ENCODE data around the gene BASP1. TPM values are rescaled to one million over a fixed set of nuclear protein-coding genes. Genes with fewer than 3 reads are reported as not detected.
A peak's percentile ranks its signal among the peaks of the same experiment; 100 is the strongest.

The BASP1 gene, protein sequence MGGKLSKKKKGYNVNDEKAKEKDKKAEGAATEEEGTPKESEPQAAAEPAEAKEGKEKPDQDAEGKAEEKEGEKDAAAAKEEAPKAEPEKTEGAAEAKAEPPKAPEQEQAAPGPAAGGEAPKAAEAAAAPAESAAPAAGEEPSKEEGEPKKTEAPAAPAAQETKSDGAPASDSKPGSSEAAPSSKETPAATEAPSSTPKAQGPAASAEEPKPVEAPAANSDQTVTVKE
- total RNA-seq (2014; rRNA removed; shearing (Covaris generic)): 144 and 153 TPM in 2 replicates

DNA sequence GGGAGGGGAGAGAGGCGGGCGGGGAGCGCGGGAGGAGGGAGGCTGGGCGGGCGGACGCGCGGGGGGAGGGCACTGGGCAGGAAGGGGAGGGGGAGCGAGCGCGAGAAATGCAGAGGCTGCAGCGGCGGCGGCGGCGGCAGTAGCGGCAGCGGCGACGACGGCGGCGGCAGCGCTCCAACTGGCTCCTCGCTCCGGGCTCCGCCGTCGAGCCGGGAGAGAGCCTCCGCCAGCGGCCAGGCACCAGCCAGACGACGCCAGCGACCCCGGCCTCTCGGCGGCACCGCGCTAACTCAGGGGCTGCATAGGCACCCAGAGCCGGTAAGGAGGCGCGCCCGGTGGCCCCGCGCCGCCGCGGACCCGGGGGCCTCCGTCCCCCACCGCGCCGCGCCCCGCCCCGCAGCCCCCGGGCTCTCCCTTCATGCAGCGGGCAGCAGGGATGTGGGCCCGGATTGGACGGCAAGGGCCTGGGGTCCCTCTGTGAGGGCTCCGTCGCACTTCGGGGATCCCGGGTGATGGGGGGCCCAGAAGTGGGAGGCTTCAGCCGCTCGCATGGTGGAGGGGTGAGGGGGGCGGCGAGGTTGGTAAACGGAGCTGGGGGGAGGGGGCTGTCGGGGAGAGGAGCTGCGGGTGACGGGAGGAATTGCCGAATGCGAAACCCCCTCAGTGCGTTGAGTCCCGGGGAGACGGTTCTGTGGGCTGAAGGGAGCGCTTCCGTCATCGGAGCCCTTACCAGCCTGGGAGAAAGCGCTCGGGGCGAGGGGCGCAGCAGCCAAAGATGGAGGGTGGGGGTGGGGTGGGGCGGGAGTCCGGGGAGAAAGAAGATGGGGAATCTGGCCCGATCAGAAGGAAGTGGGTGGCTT lies at the start of gene BASP1:
Gene BASP1, plus strand, starts transcription at position 139 of the 860 bp plus-strand sequence. CDS start 57,586 bp downstream, outside the sequence.
- peak; percentile 95 for DNase-seq
- Histone ChIP-seq H3K4me3 (ENCODE audit: insufficient read depth, low read depth, low read length) (peak within 1 kb of the TSS; percentile 80), H3K36me3 (replicated peaks; ENCODE audit: control insufficient read depth, insufficient read depth, low read length) (no peaks in the 10 kb centered on the region), H3K27me3 (ENCODE audit: control insufficient read depth, insufficient read depth, low read length) (no peaks in the 10 kb centered on the region)

DNA sequence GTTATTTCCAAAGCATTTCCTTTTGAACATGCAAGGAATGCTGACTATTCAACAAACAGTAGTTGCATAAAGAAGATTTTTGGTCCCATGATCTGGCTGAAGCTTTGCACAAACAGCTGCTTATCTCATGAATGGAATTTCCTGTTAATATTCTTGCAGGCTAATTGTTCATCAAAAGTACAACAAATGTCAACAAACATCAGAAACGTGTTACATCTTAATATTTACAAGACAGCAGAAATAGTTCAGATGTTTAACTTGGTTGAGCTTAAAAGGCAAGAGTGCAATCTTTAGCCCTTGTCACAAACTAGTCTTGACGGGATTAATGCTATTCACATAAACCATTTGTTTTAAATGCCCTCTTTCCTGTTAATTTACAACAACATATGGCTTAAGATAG lies 47.9 kb upstream of the BASP1 start:
- H3K4me3 ChIP-seq (ENCODE audit: insufficient read depth, low read depth, low read length): no peak overlapping the region
- DNase-seq: no peak
- no peaks in the 10 kb centered on the region for H3K36me3 ChIP-seq (replicated peaks; ENCODE audit: control insufficient read depth, insufficient read depth, low read length)
- H3K27me3 ChIP-seq (ENCODE audit: control insufficient read depth, insufficient read depth, low read length): no peaks in the 10 kb centered on the region

GRCh38 chr5:17172791-17173190 lies 44.6 kb upstream of the BASP1 start:
- no peaks in the 10 kb centered on the region for H3K27me3 ChIP-seq (ENCODE audit: control insufficient read depth, insufficient read depth, low read length)
- no peaks in the 10 kb centered on the region for H3K36me3 ChIP-seq (replicated peaks; ENCODE audit: control insufficient read depth, insufficient read depth, low read length)
- DNase-seq: no peak

GRCh38 chr5:17174965-17175364 lies 42.5 kb upstream of the BASP1 start:
- Histone ChIP-seq H3K36me3 (replicated peaks; ENCODE audit: control insufficient read depth, insufficient read depth, low read length) (no peaks in the 10 kb centered on the region), H3K4me3 (ENCODE audit: insufficient read depth, low read depth, low read length) (no peak overlapping the region), H3K27me3 (ENCODE audit: control insufficient read depth, insufficient read depth, low read length) (no peaks in the 10 kb centered on the region)
- no peak for DNase-seq

More at GRCh38 chr5:17172791-17173190, 44.6 kb upstream of the BASP1 start:
- no peak overlapping the region for H3K4me3 ChIP-seq (ENCODE audit: insufficient read depth, low read depth, low read length)

DNA sequence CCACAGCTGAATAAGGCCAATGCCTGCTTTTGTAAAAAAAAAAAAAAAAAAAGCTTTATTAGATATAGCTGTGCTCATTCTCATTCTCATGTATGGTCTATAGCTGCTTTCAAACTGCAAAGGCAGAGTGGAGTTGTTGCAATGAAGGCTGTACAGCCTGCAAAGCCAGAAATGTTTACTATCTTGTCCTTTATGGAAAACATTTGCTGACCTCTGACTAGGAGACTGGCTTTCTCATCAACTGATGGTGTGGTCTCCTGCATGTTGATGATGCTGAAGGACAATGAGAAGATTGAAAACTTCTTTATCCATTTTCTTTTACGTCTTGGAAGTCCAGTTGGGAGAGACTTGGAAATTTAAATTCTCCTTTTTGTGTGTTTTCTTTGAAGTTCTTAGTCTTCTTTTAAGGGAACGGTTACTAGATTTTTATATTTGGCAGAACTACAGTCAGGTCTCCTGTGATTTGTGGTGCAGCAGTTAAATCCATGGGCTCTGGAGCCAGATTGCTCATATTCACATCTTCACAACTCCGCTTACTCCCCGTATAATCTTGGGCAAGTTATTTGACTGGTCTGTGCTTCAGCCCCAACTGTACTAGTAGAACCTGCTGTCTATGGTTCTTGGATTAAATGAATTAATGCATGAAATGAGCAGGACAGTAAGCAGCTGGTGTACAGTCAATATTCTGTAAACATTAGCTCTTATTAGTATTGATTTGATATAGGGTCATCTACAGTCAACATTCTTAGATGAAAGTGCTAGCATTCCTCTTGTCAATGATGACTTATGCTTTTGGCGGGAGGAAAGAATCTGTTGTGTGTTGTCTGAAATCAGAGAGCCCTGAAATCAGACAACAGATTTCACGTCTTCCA lies 39.7 kb upstream of the BASP1 start:
- H3K27me3 ChIP-seq (ENCODE audit: control insufficient read depth, insufficient read depth, low read length): no peaks in the 10 kb centered on the region
- no peaks in the 10 kb centered on the region for H3K36me3 ChIP-seq (replicated peaks; ENCODE audit: control insufficient read depth, insufficient read depth, low read length)
- H3K4me3 ChIP-seq (ENCODE audit: insufficient read depth, low read depth, low read length): no peak overlapping the region
- no peak for DNase-seq

DNA sequence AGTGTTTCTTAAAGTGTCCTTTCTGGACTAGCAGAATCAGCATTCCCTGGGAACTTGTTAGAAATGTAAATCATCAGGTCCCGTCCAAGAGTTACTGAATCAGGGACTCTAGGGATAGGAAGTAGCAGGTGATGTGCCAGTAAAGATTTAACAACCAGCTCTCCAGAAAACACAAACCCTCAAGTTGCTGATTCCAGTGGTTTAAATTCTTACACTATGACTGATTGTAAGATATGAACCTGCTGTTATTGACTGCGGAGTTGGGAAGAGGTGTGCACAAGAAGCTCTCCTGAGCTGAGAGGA lies 39.1 kb upstream of the BASP1 start:
- H3K4me3 ChIP-seq (ENCODE audit: insufficient read depth, low read depth, low read length): no peak overlapping the region
- DNase-seq: no peak
- no peaks in the 10 kb centered on the region for H3K27me3 ChIP-seq (ENCODE audit: control insufficient read depth, insufficient read depth, low read length)
- H3K36me3 ChIP-seq (replicated peaks; ENCODE audit: control insufficient read depth, insufficient read depth, low read length): no peaks in the 10 kb centered on the region

GRCh38 chr5:17180330-17180843 lies 37.0 kb upstream of the BASP1 start:
- no peak overlapping the region for H3K4me3 ChIP-seq (ENCODE audit: insufficient read depth, low read depth, low read length)
- no peaks in the 10 kb centered on the region for H3K27me3 ChIP-seq (ENCODE audit: control insufficient read depth, insufficient read depth, low read length)
- no peak for DNase-seq
- H3K36me3 ChIP-seq (replicated peaks; ENCODE audit: control insufficient read depth, insufficient read depth, low read length): no peaks in the 10 kb centered on the region

- Histone ChIP-seq H3K4me3 (ENCODE audit: insufficient read depth, low read depth, low read length) (no peak overlapping the region), H3K27me3 (ENCODE audit: control insufficient read depth, insufficient read depth, low read length) (no peaks in the 10 kb centered on the region), H3K36me3 (replicated peaks; ENCODE audit: control insufficient read depth, insufficient read depth, low read length) (no peaks in the 10 kb centered on the region)
- no peak for DNase-seq
Observed at GRCh38 chr5:17180864-17181723, 36.3 kb upstream of the BASP1 start.

DNA sequence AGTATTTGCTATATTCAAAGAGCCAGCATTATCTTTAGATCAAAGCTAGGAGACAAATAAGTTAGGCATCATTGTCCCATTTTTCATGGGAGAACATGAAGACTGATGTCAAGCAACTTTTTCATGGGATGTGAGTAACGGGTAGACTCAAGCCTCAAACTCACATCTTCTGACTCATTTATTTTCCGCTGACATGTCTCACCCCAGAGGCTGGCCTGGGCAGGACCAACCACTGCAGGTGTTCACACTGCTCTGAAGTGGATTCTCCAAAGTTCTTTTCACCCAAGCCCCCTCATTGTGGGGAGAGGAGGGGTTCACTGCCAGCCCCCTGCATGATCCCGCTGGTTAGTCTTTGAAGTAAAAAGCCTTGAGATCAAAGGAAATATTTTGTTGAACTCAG lies 34.9 kb upstream of the BASP1 start:
- no peak for DNase-seq
- Histone ChIP-seq H3K4me3 (ENCODE audit: insufficient read depth, low read depth, low read length) (no peak overlapping the region), H3K27me3 (ENCODE audit: control insufficient read depth, insufficient read depth, low read length) (no peaks in the 10 kb centered on the region), H3K36me3 (replicated peaks; ENCODE audit: control insufficient read depth, insufficient read depth, low read length) (no peaks in the 10 kb centered on the region)

DNA sequence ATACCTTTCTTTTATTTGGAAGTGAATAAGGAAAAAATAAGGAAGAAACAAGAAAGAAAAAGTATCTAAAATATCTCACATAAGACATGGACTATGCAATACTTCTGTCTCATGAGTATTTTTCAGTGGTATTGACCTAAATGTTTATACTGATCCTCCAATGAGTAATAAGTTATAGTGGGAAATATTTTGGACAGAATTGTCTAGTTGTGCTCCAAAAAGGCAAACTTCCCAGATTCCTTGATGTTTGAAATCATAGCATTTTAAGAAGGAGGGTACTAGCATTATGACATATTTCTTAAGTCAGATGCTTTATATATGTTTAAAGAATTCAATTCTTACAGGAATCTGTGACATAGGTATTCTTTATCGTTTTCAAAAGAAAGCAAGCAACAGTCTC lies 34.5 kb upstream of the BASP1 start:
- Histone ChIP-seq H3K27me3 (ENCODE audit: control insufficient read depth, insufficient read depth, low read length) (no peaks in the 10 kb centered on the region), H3K36me3 (replicated peaks; ENCODE audit: control insufficient read depth, insufficient read depth, low read length) (no peaks in the 10 kb centered on the region), H3K4me3 (ENCODE audit: insufficient read depth, low read depth, low read length) (no peak overlapping the region)
- no peak for DNase-seq

DNA sequence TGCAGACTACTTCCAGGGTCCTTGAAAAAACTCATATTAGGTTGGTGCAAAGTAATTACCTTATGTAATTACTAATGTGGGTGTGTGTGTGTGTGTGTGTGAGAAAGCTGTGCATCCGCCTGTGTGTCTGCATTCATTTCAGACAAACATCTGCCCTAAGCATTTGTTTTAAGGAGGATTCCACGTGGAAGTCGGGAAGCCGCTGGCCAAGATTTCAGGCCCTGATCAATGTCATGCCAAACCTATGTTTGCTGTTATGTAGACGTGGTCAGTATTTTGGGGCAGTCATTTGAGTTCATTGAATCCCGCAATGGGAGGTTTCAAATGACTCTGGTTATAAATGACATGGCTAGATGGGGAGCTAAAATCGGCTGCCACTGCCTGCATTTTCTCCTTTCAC lies 33.6 kb upstream of the BASP1 start:
- H3K27me3 ChIP-seq (ENCODE audit: control insufficient read depth, insufficient read depth, low read length): no peaks in the 10 kb centered on the region
- DNase-seq: no peak
- H3K36me3 ChIP-seq (replicated peaks; ENCODE audit: control insufficient read depth, insufficient read depth, low read length): no peaks in the 10 kb centered on the region
- H3K4me3 ChIP-seq (ENCODE audit: insufficient read depth, low read depth, low read length): no peak overlapping the region

DNA sequence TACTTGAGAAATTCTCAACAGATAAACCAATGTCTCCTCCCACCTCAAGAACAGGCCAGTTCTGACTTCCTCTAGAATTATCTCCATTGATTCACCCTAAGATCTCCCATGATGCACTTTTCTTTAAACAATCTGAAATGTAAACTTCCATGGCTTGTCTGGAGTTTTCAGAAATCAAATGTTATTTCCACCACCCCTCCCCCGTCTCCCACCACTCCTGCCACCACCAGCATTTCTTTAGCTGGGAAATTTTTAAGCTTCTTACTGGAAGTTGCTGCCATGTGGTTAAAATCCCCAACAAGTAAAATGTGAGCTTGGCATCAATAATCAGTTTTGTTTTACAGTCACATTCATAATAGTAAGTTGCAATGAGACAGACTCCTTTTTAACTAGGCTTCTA lies 32.8 kb upstream of the BASP1 start:
- H3K36me3 ChIP-seq (replicated peaks; ENCODE audit: control insufficient read depth, insufficient read depth, low read length): no peaks in the 10 kb centered on the region
- no peak for DNase-seq
- H3K27me3 ChIP-seq (ENCODE audit: control insufficient read depth, insufficient read depth, low read length): no peaks in the 10 kb centered on the region
- H3K4me3 ChIP-seq (ENCODE audit: insufficient read depth, low read depth, low read length): no peak overlapping the region

GRCh38 chr5:17185349-17185748 lies 32.1 kb upstream of the BASP1 start:
- Histone ChIP-seq H3K27me3 (ENCODE audit: control insufficient read depth, insufficient read depth, low read length) (no peaks in the 10 kb centered on the region), H3K36me3 (replicated peaks; ENCODE audit: control insufficient read depth, insufficient read depth, low read length) (no peaks in the 10 kb centered on the region), H3K4me3 (ENCODE audit: insufficient read depth, low read depth, low read length) (no peak overlapping the region)
- DNase-seq: no peak

DNA sequence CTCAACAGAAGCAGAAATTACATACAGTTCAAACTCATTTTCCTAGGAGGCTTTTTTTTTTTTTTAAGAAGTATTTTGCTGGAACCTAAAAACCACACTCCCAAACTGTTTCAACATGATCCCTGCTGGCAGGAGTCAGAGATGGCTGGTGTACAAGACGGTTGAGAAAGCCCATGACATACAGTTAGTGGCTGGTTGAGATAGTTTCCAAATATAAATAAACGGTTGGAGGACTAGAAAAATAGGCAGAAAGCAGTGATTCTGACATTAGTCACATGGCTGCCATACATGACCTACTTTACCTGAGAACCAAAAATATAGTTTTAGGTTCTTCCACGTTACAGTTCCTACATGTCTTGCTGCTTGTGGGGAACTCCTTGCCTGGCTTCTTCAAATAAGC lies 31.7 kb upstream of the BASP1 start:
- Histone ChIP-seq H3K27me3 (ENCODE audit: control insufficient read depth, insufficient read depth, low read length) (no peaks in the 10 kb centered on the region), H3K4me3 (ENCODE audit: insufficient read depth, low read depth, low read length) (no peak overlapping the region), H3K36me3 (replicated peaks; ENCODE audit: control insufficient read depth, insufficient read depth, low read length) (no peaks in the 10 kb centered on the region)
- DNase-seq: no peak
